ENCODE data around the gene ADCK2. TPM values are rescaled to one million over a fixed set of nuclear protein-coding genes. Genes with fewer than 3 reads are reported as not detected.
"Not testable (repeated sequence)": the region's sequence is repeated elsewhere in the genome, so short reads cannot be mapped to it uniquely, and the experiment has no call there.

The ADCK2 gene
- total and polyA plus RNA-seq, 3 experiments from 2014 or later = 32.5 to 34.5 (median 34.2) TPM

GRCh38 chr7:140661124-140661523 is 11.6 kb upstream of the ADCK2 start:
- Histone ChIP-seq H3K4me3 (ENCODE audit: low read length) (no peak overlapping the region), H3K27me3 (ENCODE audit: insufficient read depth, low read length, poor library complexity, severe bottlenecking) (no peaks in the 10 kb centered on the region), H3K36me3 (ENCODE audit: insufficient read depth, low read length) (no peaks in the 10 kb centered on the region), H3K4me1 (ENCODE audit: insufficient read depth, low read length) (peaks cover 12% of the 10 kb centered on the region), H3K27ac (ENCODE audit: low read depth, low read length) (no peak overlapping the region), H3K9me3 (ENCODE audit: low read length) (no peaks in the 10 kb centered on the region)
- CTCF ChIA-PET = interaction anchor here (0.9 to 1.2 kb wide), 3 partner anchors 10 to 22 kb away, joined by 3 read pairs; no protein-coding TSS in a partner anchor
- Mint-ChIP-seq H3K4me3 (no peak overlapping the region), H3K27me3 (peaks cover 8 to 9% of the 10 kb centered on the region in 2 donors), H3K4me1 (peaks cover 11 to 12% (median 11%) of the 10 kb centered on the region in 3 donors), H3K36me3 (peaks cover 0 to 2% (median 0%) of the 10 kb centered on the region in 3 donors), H3K9me3 (no peaks in the 10 kb centered on the region), H3K27ac (no peak overlapping the region)
- DNase-seq = no peak
- POLR2A ChIA-PET = no interaction called here

- H3K9me3 Mint-ChIP-seq; CTCF ChIA-PET; H3K4me1 ChIP-seq (ENCODE audit: insufficient read depth, low read length); H3K4me3 ChIP-seq (ENCODE audit: low read length); DNase-seq; H3K4me1 Mint-ChIP-seq; H3K27me3 Mint-ChIP-seq; H3K27ac Mint-ChIP-seq; H3K27ac ChIP-seq (ENCODE audit: low read depth, low read length); POLR2A ChIA-PET; H3K36me3 Mint-ChIP-seq; H3K4me3 Mint-ChIP-seq; H3K36me3 ChIP-seq (ENCODE audit: insufficient read depth, low read length); H3K9me3 ChIP-seq (ENCODE audit: low read length); H3K27me3 ChIP-seq (ENCODE audit: insufficient read depth, low read length, poor library complexity, severe bottlenecking): not testable (repeated sequence)
Observed at GRCh38 chr7:140662938-140663337, 9.8 kb upstream of the ADCK2 start.

GRCh38 chr7:140667476-140667875 is 5.3 kb upstream of the ADCK2 start:
- no peaks in the 10 kb centered on the region for H3K9me3 ChIP-seq (ENCODE audit: low read length)
- Mint-ChIP-seq H3K9me3 (no peaks in the 10 kb centered on the region), H3K4me3 (no peak overlapping the region), H3K27me3 (peaks cover 0 to 3% of the 10 kb centered on the region in 2 donors), H3K4me1 (peaks cover 5 to 6% (median 5%) of the 10 kb centered on the region in 3 donors), H3K36me3 (peaks cover 0 to 2% (median 0%) of the 10 kb centered on the region in 3 donors), H3K27ac (no peak overlapping the region)
- no peak overlapping the region for H3K4me3 ChIP-seq (ENCODE audit: low read length)
- POLR2A ChIA-PET = no interaction called here
- peaks cover 5% of the 10 kb centered on the region for H3K4me1 ChIP-seq (ENCODE audit: insufficient read depth, low read length)
- H3K36me3 ChIP-seq (ENCODE audit: insufficient read depth, low read length) = no peaks in the 10 kb centered on the region
- H3K27me3 ChIP-seq (ENCODE audit: insufficient read depth, low read length, poor library complexity, severe bottlenecking) = no peaks in the 10 kb centered on the region
- CTCF ChIA-PET = interaction anchor here (0.6 kb wide), 1 partner anchor 328 kb away, joined by 3 read pairs; no protein-coding TSS in a partner anchor
- H3K27ac ChIP-seq (ENCODE audit: low read depth, low read length) = no peak overlapping the region
- no peak for DNase-seq

GRCh38 chr7:140668641-140669040 is 4.1 kb upstream of the ADCK2 start:
- Mint-ChIP-seq H3K4me3 (no peak overlapping the region), H3K27me3 (peaks cover 0 to 3% of the 10 kb centered on the region in 2 donors), H3K4me1 (peaks cover 8 to 9% (median 8%) of the 10 kb centered on the region in 3 donors), H3K36me3 (peaks cover 0 to 2% (median 0%) of the 10 kb centered on the region in 3 donors), H3K27ac (no peak overlapping the region), H3K9me3 (no peaks in the 10 kb centered on the region)
- Histone ChIP-seq H3K27me3 (ENCODE audit: insufficient read depth, low read length, poor library complexity, severe bottlenecking) (no peaks in the 10 kb centered on the region), H3K9me3 (ENCODE audit: low read length) (no peaks in the 10 kb centered on the region), H3K4me3 (ENCODE audit: low read length) (no peak overlapping the region), H3K4me1 (ENCODE audit: insufficient read depth, low read length) (peaks cover 7% of the 10 kb centered on the region), H3K27ac (ENCODE audit: low read depth, low read length) (no peak overlapping the region), H3K36me3 (ENCODE audit: insufficient read depth, low read length) (no peaks in the 10 kb centered on the region)
- DNase-seq = no peak
- ChIA-PET POLR2A (no interaction called here), CTCF (interaction anchor here (1.3 to 2.2 kb wide), 2 partner anchors 15 to 28 kb away, joined by 3 to 7 read pairs; partner anchors contain the start of gene NDUFB2)

GRCh38 chr7:140669352-140669751 is 3.4 kb upstream of the ADCK2 start:
- ChIA-PET CTCF (interaction anchor here (0.6 to 2.2 kb wide), 3 partner anchors 16 to 33 kb away, joined by 3 to 7 read pairs (median 5); partner anchors contain the start of gene NDUFB2), POLR2A (no interaction called here)
- DNase-seq = no peak
- Mint-ChIP-seq H3K36me3 (peaks cover 0 to under 1% (median 0%) of the 10 kb centered on the region in 3 donors), H3K27me3 (peaks cover 0 to 3% of the 10 kb centered on the region in 2 donors), H3K27ac (no peak overlapping the region), H3K9me3 (no peaks in the 10 kb centered on the region), H3K4me3 (peak overlapping the region in 1 of 7 donors; percentile 1), H3K4me1 (peaks cover 14 to 16% (median 16%) of the 10 kb centered on the region in 3 donors)
- Histone ChIP-seq H3K27me3 (ENCODE audit: insufficient read depth, low read length, poor library complexity, severe bottlenecking) (no peaks in the 10 kb centered on the region), H3K9me3 (ENCODE audit: low read length) (no peaks in the 10 kb centered on the region), H3K4me3 (ENCODE audit: low read length) (no peak overlapping the region), H3K27ac (ENCODE audit: low read depth, low read length) (no peak overlapping the region), H3K4me1 (ENCODE audit: insufficient read depth, low read length) (peaks cover 14% of the 10 kb centered on the region), H3K36me3 (ENCODE audit: insufficient read depth, low read length) (no peaks in the 10 kb centered on the region)

- H3K27ac Mint-ChIP-seq; H3K27me3 ChIP-seq (ENCODE audit: insufficient read depth, low read length, poor library complexity, severe bottlenecking): not testable (repeated sequence)
- CTCF ChIA-PET = interaction anchor here (1.3 to 2.2 kb wide), 2 partner anchors 17 to 26 kb away, joined by 3 to 7 read pairs; partner anchors contain the start of gene NDUFB2
Observed at GRCh38 chr7:140669862-140670261, 2.9 kb upstream of the ADCK2 start.

GRCh38 chr7:140670343-140670935 is 2.3 kb upstream of the ADCK2 start:
- Mint-ChIP-seq H3K27ac (no peak overlapping the region), H3K4me3 (peak overlapping the region in 2 of 7 donors; percentile 15 to 67), H3K9me3 (no peaks in the 10 kb centered on the region), H3K36me3 (no peaks in the 10 kb centered on the region), H3K4me1 (peaks cover 23 to 27% (median 26%) of the 10 kb centered on the region in 3 donors), H3K27me3 (peaks cover 0 to 2% of the 10 kb centered on the region in 2 donors)
- CTCF ChIA-PET = interaction anchor here (2.2 kb wide), 1 partner anchor 17 kb away, joined by 7 read pairs; no protein-coding TSS in a partner anchor
- Histone ChIP-seq H3K4me3 (ENCODE audit: low read length) (no peak overlapping the region), H3K4me1 (ENCODE audit: insufficient read depth, low read length) (peaks cover 25% of the 10 kb centered on the region), H3K36me3 (ENCODE audit: insufficient read depth, low read length) (no peaks in the 10 kb centered on the region), H3K27me3 (ENCODE audit: insufficient read depth, low read length, poor library complexity, severe bottlenecking) (no peaks in the 10 kb centered on the region), H3K27ac (ENCODE audit: low read depth, low read length) (no peak overlapping the region), H3K9me3 (ENCODE audit: low read length) (no peaks in the 10 kb centered on the region)
- POLR2A ChIA-PET = no interaction called here
- no peak for DNase-seq

More at GRCh38 chr7:140669862-140670261, 2.9 kb upstream of the ADCK2 start:
- H3K4me1 ChIP-seq (ENCODE audit: insufficient read depth, low read length) = peaks cover 19% of the 10 kb centered on the region
- H3K9me3 ChIP-seq (ENCODE audit: low read length); H3K36me3 ChIP-seq (ENCODE audit: insufficient read depth, low read length); H3K4me3 ChIP-seq (ENCODE audit: low read length); H3K27me3 Mint-ChIP-seq; H3K27ac ChIP-seq (ENCODE audit: low read depth, low read length); DNase-seq; H3K36me3 Mint-ChIP-seq; POLR2A ChIA-PET; H3K9me3 Mint-ChIP-seq: not testable (repeated sequence)
- Mint-ChIP-seq H3K4me3 (peak overlapping the region in 2 of 7 donors; percentile 3 to 67), H3K4me1 (peaks cover 20 to 21% (median 21%) of the 10 kb centered on the region in 3 donors)

GRCh38 chr7:140671966-140672365 is 779 bp upstream of the ADCK2 start:
- peak overlapping the region; percentile 32 for H3K4me3 ChIP-seq (ENCODE audit: low read length)
- Mint-ChIP-seq H3K9me3 (no peaks in the 10 kb centered on the region), H3K27ac (peak overlapping the region in 6 of 8 donors; percentile 62 to 88 (median 84)), H3K36me3 (peaks cover 0 to 9% (median 0%) of the 10 kb centered on the region in 3 donors), H3K4me3 (peak overlapping the region; percentile 78 to 91 (median 83)), H3K4me1 (peaks cover 24 to 36% (median 29%) of the 10 kb centered on the region in 3 donors), H3K27me3 (peaks cover 0 to 2% of the 10 kb centered on the region in 2 donors)
- peaks cover 32% of the 10 kb centered on the region for H3K4me1 ChIP-seq (ENCODE audit: insufficient read depth, low read length)
- H3K36me3 ChIP-seq (ENCODE audit: insufficient read depth, low read length) = no peaks in the 10 kb centered on the region
- DNase-seq = no peak
- no peaks in the 10 kb centered on the region for H3K9me3 ChIP-seq (ENCODE audit: low read length)
- CTCF ChIA-PET = interaction anchor here (1.3 kb wide), 1 partner anchor 24 kb away, joined by 3 read pairs; the partner anchor contains the start of gene NDUFB2
- POLR2A ChIA-PET = no interaction called here
- H3K27me3 ChIP-seq (ENCODE audit: insufficient read depth, low read length, poor library complexity, severe bottlenecking) = no peaks in the 10 kb centered on the region
- H3K27ac ChIP-seq (ENCODE audit: low read depth, low read length) = no peak overlapping the region
